ENCODE data around the gene BRI3.

DNA sequence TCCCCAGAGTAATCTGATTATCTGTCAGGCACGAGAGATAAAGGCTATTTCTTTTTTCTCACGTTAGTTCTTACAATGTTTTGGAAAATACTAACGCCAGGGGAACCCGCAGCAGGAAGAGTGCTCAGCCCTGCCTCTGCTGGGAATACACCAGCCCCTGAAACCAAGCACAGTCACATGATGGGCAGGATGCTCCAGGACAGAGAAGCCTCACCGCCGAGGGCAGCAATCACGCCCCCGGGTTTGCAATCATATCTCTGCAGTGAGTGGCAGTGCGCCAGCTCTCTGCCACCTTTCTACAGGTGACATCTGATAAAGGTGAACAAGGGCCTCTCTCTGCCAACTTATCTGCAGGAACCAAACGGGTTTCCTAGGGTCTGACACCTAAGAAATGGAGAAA lies 39.8 kb downstream of the BRI3 start:
- TF ChIP-seq EZH2 (IDR thresholded peaks at IDR 0.05; ENCODE audit: low read length, missing control alignments) (no peak), CTCF (conservative IDR thresholded peaks at IDR 0.05 in 1 of 2, IDR thresholded peaks at IDR 0.05 in 1 of 2; ENCODE audit: low read depth in 1 of 2, low read length in 2 of 2) (no peak)
